ENCODE results near the gene VPS51.
"Not testable (repeated sequence)": the region's sequence is repeated elsewhere in the genome, so short reads cannot be mapped to it uniquely, and the experiment has no call there.

VPS51 gene

DNA sequence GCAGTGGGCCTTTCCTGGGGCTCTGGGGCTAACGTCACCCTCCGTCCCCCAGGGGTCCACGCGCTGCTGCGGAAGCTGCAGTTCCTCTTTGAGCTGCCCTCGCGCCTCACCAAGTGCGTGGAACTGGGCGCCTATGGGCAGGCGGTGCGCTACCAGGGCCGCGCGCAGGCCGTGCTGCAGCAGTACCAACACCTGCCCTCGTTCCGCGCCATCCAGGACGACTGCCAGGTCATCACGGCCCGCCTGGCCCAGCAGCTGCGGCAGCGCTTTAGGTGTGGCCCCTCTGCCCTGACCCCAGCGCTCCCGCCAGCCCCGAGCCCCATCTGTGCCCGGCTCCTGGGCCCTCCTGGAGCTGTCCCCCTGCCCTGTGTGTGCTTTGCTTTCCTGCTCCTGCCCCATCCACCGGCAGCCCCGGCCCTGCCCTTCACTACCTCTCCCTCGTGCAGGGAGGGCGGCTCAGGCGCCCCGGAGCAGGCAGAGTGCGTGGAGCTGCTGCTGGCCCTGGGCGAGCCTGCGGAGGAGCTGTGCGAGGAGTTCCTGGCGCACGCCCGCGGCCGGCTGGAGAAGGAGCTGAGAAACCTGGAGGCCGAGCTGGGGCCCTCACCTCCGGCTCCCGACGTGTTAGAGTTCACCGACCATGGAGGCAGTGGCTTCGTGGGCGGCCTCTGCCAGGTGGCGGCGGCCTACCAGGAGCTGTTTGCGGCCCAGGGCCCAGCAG lies 11.9 kb downstream of the VPS51 start:
- no peak for DNase-seq (ENCODE audit: low read depth)

DNA sequence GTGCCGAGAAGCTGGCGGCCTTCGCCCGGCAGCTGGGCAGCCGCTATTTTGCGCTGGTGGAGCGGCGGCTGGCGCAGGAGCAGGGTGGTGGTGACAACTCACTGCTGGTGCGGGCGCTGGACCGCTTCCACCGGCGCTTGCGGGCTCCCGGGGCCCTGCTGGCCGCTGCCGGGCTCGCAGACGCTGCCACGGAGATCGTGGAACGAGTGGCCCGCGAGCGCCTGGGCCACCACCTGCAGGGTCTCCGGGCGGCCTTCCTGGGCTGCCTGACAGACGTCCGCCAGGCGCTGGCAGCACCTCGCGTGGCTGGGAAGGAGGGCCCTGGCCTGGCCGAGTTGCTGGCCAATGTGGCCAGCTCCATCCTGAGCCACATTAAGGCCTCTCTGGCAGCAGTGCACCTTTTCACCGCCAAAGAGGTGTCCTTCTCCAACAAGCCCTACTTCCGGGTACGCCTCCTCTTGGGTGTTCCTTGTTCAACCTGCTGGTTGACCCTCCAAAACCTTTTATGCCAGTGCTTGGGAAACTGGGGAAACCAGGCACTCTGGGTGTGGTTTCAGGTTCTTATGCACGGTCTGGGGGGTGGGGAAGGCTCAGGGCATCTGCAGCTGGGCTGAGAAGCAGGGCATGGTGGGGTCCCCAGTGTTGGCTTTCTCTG lies 12.6 kb downstream of the VPS51 start:
- DNase-seq (ENCODE audit: low read depth), result no peak

DNA sequence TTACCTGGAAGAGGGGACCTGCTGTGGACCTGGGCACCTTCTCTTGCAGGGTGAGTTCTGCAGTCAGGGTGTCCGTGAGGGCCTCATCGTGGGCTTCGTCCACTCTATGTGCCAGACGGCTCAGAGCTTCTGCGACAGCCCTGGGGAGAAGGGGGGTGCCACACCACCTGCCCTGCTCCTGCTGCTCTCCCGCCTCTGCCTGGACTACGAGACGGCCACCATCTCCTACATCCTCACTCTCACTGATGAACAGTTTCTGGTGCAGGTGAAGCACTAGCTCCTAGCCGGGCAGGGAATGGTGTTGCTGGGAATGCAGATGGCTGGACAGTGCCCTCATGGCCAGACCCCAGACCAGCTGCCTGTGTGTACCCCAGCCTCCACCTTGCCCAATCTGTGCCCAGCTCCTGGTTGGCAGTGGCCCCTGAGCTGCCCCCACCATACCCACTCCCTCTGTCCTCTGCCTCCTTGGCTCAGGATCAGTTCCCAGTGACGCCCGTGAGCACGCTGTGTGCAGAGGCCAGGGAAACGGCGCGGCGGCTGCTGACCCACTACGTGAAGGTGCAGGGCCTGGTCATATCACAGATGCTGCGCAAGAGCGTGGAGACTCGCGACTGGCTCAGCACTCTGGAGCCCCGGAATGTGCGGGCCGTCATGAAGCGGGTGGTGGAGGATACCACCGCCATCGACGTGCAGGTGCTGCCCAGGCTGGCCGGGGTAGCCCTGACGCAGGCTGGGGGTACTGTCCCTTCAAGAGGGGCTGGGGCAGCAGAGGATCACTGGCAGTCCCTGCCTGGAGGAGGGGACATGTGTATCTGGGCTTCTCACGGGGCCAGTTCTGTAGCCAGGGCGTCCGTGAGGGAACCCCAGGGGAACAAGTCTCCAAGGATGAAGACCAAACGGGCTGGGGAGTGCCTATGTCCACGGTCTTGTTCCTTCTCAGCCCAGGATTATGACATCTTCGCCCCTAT lies 13.5 kb downstream of the VPS51 start:
- DNase-seq (ENCODE audit: low read depth), result no peak

- DNase-seq (ENCODE audit: low read depth), result peak; percentile 87
Measured at GRCh38 chr11:65110354-65110861, 14.4 kb downstream of the VPS51 start.

DNA sequence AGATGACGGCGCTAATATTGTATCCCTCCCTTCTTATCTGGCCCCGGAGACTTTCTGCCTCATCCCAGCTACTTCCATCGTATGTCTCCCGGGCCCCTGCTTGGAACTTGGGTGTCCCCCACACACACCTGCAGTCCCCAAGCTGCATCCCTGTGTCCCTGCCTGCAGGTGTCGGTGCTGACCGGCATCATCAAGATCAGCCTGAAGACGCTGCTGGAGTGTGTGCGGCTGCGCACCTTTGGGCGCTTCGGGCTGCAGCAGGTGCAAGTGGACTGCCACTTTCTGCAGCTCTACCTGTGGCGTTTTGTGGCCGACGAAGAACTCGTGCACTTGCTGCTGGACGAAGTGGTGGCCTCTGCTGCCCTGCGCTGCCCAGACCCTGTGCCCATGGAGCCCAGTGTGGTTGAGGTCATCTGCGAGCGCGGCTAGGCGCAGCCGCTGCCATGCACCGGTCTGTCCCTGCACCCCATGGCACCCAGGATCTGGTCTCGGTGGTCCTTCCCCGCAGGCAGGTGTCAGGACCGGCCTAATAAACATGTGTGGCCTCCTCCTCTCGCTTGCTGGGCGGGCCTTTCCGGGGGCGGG lies 15.2 kb downstream of the VPS51 start:
- DNase-seq (ENCODE audit: low read depth), result no peak

DNA sequence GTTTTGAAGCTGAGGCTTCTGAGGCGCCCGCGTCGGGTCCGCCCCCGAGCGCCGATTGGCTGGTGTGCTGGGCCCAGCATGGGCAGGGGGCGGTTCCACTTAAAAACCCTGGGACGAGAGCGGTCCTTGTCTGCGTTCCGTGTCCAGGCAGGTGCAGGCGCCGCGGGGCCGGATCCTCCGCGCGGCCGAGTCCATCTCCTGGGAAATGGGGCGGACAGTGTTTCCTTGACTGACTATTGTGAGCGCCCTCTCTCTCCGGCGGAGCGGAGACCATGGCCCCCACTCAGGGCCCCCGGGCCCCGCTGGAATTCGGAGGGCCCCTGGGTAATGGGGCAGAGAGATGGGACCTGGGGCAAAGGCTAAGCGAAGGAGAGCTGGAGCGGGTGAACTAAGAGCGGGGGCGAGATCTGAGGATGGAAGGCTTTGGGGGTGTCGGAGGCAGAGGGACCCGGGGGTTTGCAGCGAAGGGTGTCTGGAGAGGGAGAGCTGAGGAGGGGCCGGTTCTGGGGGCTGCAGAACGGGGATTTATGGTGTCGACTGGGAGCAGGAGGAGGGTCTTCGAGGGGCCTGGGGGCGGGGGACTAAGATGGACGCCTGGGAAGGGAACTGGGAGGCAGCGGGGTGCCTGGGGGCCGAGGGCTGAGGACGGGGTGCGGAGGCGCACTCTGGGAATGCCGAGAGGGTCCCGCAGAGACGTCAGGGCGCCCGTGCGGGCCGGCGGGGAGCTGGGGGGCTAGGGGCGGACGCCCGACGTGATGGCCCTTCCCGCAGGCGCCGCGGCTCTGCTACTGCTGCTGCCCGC lies 15.9 kb downstream of the VPS51 start, which contains the start of gene TM7SF2:
Gene TM7SF2, plus strand, starts transcription at position 129 of the 802 bp plus-strand sequence. Its CDS starts 144 bp downstream, at position 273.
- DNase-seq (ENCODE audit: low read depth), result peak; percentile 93

- DNase-seq (ENCODE audit: low read depth), result peak; percentile 65
Measured at GRCh38 chr11:65112546-65113360, 16.7 kb downstream of the VPS51 start.

GRCh38 chr11:65113361-65113756 lies 17.3 kb downstream of the VPS51 start:
- no peak for DNase-seq (ENCODE audit: low read depth)

- DNase-seq (ENCODE audit: low read depth), result no peak
Measured at GRCh38 chr11:65113839-65114238, 17.8 kb downstream of the VPS51 start.

DNA sequence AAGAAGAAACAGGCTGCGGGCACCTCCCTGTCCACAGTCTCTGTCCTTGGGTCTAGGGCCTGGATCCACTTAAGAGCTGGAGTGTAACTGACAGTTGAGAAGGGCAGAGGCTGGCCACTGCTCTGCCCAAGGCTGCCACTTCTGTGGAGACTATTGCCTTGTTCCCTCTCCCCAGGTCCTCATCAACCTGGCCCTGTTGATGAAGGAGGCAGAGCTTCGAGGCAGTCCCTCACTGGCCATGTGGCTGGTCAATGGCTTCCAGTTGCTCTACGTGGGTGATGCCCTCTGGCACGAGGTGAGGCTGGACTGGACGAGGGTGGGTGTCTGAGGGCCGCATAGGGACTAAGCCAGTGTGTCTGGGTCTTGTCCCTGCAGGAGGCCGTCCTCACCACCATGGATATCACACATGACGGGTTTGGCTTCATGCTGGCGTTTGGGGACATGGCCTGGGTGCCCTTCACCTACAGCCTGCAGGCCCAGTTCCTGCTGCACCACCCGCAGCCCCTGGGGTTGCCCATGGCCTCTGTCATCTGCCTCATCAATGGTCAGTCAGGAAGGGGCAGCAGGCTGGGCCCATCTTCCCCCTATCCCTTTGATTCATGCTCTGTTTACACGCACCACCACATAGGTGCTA lies 18.6 kb downstream of the VPS51 start:
- no peak for DNase-seq (ENCODE audit: low read depth)

GRCh38 chr11:65115361-65116082 lies 19.5 kb downstream of the VPS51 start:
- DNase-seq (ENCODE audit: low read depth), result no peak

DNA sequence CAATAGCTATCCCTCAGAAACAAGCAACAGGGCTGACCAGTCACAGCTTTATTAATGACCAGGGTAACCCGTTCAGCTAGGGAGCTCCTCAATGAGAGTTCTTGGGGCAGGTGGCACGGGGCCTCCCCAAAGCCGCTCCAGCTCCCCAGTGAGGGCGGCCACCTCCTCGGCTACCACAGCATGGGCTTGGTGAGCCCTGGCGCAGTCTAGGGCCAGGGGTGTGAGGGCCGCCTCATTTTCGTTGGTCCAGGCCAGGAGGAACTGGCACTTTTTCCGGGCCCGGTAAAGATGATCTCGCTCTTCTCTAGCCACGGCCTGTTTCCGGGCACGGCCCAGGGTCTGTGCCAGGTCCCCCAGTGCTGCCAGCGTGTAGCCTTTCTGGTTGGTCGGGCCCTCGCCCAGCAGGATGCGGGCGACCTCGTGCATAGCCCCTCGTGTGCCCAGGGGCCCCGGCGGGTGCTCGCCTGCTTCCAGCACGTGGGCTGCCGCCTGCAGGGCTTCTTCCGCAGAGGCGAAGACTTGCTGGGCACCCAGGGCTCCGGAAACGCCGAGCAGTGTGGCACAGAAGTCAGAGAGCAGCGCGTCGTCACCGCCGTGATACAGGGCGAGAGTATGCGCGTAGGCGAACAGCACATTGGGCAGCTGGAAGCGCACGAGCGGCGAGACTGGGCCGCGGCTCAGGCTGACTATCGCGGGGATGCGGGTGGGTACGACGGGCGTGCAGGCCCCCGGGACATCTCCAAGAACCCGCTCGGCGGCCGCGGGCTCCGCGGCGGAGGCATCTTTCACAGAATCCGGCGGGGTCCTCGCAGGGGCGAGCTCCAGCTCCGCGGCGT lies 20.6 kb downstream of the VPS51 start:
- peak; percentile 58 for DNase-seq (ENCODE audit: low read depth)

- DNase-seq (ENCODE audit: low read depth), result peak; percentile 100
Measured at GRCh38 chr11:65117206-65118096, 21.4 kb downstream of the VPS51 start, which contains the start of gene ZNHIT2. ZNHIT2 (minus strand) TSS chr11:65117701; CDS start chr11:65117653, 48 bp downstream.

- no peak for DNase-seq (ENCODE audit: low read depth)
Measured at GRCh38 chr11:65118097-65118837, 22.3 kb downstream of the VPS51 start.

DNA sequence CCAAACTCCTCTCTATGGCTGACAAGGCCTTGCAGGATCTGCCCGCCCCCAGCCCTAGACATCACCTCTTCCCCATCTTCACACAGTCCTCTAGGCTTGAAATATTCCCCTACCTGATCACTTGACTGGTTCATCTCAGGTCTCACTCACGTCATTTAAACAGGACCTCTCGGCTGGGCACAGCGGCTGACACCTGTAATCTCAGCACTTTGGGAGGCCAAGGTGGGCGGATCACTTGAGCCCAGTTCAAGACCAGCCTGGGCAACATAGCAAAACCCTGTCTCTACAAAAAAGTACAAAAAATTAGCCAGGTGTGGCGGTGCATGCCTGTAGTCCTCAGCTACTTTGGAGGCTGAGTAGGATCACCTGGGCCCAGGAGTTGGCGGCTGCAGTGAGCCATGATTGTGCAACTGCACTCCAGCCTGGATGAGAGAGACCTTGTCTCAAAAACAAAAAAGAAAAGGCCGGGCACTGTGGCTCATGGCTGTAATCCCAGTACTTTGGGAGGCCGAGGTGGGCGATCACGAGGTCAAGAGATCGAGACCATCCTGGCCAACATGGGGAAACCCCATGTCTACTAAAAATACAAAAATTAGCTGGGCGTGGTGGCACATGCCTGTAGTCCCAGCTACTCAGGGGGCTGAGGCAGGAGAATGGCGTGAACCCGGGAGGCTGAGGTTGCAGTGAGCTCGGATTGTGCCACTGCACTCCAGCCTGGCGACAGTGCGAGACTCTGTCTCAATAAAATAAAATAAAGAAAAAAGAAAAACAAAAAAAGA lies 23.1 kb downstream of the VPS51 start:
- DNase-seq (ENCODE audit: low read depth), result not testable (repeated sequence)
